Activated CD4-positive, CD25-positive, alpha-beta regulatory T cell treated with anti-CD3 and anti-CD28 coated beads, Interleukin-2, amount 50 U/mL, for 24 hours (primary cell): Measurements from ENCODE around the gene TLCD3B.

ENCODE experiments used
- ATAC-seq, 2 donors: fragments of 150-1000 bp; cut with Tn5 transposase; one replicate each; pipeline ENCODE4 v1.10.0; 2021; ENCODE audit warnings: mild to moderate bottlenecking in 1 of 2, moderate library complexity in 1 of 2

The TLCD3B gene

GRCh38 chr16:30004424-30004776, 26.7 kb downstream of the TLCD3B start:
- ATAC-seq = no peak

DNA sequence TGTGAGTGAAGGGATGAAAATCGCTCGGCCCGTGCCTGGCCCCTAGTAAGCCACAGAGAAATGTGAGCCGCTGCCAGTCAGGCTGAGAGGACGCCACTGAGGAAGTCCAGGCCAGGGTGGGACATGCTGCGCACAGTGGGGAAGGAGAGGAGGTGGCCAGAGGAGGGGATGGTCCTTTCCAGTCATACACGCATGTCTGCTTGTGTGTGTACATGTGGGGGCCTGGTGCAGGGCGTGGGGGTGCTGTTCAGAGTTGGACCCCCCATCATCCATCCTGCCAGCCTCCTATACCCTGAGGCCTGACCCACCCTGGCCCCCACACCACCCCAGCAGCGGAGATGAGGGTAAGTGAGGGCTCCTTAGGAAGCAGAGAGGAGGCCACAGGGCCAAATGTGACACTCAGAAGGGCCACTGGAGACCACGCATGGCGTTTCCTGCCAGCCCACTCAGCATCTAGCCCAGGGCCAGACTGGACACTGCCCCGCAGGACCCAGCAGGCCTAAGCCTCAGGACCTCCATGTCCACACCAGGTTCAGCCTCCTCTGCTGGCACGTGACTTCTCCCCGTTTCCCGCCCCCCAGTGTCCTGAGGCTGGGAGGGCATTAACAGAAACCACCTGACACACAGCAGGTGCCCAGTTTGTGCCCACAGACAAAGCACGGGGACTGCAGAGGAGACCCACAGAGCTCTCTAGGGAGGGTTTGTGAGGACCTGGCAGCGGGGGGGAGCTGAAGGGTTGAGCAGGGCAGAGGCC, 27.2 kb downstream of the TLCD3B start:
- no peak for ATAC-seq

DNA sequence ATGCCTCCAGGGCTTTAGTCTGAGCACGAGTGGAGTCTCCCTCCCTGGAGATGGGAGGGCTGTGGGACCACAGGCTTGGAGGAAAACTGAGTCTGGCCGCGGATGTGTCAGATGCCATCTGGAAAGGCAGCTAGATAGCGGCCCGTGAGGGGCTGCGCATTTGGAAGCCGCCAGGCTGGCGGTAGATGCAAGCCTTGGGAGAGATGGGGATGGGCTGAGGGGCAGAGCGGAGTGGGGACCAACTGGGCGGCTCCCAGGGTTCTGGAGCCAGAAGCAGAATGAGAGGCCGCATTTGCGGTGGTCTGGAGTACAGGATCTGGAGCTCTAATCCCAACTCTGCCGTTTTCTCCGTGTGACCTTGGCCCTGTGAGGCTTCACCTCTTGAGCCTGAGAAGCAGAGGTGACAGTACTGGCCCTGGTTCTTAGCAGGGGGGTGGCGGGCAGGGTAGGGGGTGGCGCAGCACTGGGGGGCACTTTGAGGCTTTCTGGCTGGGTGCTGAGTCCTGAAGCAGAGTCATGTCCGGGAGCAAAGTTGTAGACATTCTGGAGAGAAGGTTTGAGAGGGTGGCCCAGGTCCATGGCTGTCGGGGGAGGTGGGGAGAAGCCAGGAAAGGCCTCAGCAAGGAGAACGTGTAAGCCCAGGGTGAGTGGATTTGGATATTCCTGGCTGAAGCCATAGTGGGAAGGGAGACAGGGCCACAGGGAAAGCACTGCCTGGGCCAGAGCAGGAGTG, 28.3 kb downstream of the TLCD3B start:
- ATAC-seq = no peak

GRCh38 chr16:30000735-30001631, 30.1 kb downstream of the TLCD3B start:
- ATAC-seq = no peak

DNA sequence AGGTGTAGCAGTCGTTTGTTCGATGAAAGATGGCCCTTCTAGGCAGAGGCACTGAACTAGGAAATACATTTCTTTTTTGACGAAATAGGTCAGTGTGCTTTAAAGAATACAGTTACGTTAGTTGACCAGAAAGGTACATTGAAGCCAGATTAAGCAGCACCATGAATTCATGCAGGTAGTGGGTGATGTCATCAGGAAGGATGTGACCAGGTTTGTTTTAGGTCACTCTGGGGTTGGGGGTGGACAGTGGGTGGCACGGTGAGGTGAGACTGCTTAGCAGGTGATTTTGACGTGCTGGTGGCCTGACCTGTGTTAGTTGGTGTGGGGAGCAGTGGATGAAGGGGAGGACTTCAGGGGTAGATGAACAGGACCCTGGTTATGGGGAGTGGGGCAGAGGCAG, 31.5 kb downstream of the TLCD3B start:
- ATAC-seq = no peak

DNA sequence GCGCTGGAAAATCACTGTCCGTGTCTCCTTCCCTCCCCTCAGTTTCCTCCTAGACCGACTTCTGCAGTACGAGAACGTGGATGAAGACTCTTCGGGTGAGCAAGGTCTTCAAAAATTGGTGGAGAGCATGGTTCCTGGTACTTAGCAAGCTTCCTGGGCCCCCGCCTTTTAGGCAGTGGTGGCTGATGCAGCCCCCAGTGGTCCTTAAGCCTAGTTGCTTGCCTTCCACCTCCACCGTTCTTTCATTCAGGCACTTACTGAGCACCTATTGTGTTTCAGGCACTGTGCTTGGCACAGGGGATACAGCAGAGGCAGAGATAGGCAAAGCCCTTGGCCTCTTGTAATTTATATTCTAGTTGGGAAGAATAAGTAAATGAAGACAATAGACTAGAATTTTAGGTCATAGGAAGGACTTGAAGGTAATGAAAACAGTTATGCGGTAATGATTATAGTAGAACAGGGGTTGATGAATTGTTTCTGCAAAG, 34.3 kb downstream of the TLCD3B start:
- no peak for ATAC-seq

DNA sequence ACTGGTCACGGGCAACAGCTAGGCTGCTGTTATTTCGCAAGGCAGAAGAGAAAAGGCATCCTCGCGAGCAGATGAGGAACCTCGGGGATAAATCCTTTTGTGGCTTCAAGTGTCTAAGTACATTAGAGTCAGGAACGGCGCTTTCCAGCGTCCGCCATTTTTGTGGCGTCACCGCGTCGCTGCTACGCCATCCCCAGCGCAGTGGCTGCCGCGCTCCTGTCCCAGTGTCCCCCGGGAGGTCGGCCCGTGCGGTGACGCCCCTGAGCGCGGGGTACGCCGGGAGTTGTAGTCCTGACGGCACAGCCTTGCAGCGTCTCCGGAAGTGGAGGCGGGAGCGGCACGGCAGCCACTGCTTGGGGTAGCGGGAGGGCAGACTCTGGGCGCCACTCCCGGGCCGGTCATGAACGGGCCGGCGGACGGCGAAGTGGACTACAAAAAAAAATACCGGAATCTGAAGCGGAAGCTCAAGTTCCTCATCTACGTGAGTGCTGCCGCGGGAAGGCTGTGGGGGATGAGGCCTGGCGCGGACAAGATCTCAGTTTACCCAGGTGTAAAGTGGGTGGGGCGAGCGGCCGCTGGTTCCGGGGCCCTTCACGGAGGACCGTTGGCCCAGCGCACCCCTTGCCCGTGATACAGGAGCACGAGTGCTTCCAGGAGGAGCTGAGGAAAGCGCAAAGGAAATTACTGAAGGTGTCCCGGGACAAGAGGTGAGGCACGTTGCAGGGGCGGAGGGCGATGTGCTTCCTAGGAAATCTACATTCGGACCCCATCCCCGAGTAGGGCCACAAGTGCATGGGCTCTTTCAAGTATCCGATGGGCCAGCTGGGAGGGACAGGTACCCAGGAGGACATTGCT, 34.9 kb downstream of the TLCD3B start, which contains the start of gene INO80E:
Gene INO80E, plus strand, starts transcription at position 331 of the 855 bp plus-strand sequence. Its CDS starts 70 bp downstream, at position 401.
- peak; percentile 99 for ATAC-seq

DNA sequence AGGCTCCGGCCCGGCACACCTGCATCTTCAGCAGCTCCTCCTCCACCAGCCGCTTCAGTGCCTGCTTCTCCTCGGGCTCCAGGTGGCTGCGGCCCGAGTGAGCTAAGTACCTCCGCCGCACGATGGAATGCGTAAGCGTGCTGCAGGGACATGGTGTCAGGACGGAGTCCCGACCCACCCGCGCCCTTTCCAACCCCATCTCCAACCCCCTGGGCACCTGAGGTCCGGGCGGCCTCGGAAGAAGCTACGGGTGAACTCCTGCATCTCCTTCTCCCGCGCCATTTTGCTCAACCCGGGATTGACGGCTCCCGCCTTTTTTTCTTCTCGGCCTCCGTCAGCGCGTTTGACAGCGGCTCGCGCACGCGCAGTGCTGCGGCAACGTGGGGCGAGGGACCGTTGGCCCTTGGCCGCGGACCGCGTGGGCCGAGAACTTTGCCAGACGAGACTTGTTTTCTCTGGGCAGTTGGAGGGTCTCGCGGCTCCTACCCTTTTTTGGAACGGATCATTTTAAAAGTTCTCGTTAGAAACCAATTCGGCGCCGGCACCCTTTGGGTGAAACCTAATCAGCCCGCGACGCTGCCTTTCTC, 35.7 kb downstream of the TLCD3B start, which contains the start of gene HIRIP3:
Gene HIRIP3, minus strand, starts transcription at position 294 of the 587 bp plus-strand sequence. Its CDS starts 12 bp downstream, at position 282.
- ATAC-seq = peak; percentile 54 to 64

- peak in 1 of 2 donors; percentile 40 for ATAC-seq
These were observed 36.3 kb downstream of the TLCD3B start for GRCh38 chr16:29994600-29995323.

DNA sequence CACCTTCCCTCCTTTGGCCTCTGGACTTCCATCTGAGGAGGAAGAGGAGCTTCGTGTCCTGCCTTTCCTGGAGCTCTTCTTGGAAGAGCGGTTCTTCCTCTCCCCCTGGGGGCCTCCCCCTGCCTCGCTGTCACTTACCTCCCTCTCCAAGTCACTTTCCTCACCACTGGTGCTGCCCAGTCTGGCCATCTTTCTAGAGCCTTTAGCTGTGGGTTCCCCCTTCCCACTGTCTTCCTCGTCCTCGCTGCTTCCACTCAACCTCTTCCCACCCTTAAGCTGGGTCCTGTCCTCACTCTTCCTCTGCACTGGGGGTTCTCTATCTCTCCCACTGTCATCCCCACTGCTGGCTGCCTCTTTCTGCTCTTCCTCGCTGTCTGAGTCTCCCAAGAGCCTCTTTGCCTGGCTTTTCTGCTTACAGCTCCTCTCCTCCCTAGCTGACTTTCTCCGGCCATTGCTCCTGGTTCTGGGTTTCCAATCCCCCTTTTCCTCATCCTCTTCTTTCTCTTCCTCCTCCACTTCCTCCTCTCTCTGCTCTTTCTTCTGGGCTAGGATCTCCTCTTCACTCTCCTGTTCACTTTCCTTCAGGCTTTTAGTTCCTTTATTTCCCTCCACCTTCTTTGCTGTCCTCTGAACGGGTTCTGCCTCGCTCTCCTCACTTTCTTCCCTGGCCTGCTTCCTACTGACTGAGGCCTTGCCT, 37.0 kb downstream of the TLCD3B start:
- ATAC-seq = no peak

DNA sequence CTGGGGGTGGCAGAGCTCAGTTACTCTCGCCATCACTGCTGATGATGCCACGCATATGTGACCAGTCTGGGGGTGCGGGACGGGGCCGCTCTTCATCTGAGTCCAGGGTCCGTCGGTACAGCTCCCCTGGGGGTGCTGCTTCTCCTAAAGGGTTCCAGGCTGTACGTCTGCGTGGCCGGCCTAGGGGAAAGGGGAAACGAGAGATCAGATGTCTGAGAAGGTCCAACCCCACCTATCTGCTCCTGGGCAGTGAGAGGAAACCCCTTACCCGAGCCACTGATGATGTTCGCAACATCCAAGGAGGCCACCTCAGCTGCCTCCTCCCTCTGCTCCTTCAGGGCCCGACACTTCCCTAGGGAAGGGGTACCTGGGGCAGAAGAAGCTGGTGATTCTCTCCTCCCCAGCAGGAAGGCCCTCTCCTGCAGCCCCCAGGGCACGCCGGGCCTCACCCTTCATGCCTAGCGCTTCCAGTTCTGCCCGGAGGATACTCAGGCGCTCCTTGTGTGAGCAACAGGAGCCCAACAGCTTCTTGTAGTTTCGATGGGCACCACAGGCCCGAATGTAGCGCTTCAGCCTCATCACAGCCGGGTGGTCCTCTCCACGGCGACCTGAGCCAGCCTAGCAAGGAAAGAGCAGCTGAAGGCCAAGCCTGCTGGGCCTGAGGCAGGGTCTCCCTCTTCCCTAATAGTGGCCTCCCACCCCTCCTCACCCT, 37.7 kb downstream of the TLCD3B start:
- ATAC-seq = no peak

DNA sequence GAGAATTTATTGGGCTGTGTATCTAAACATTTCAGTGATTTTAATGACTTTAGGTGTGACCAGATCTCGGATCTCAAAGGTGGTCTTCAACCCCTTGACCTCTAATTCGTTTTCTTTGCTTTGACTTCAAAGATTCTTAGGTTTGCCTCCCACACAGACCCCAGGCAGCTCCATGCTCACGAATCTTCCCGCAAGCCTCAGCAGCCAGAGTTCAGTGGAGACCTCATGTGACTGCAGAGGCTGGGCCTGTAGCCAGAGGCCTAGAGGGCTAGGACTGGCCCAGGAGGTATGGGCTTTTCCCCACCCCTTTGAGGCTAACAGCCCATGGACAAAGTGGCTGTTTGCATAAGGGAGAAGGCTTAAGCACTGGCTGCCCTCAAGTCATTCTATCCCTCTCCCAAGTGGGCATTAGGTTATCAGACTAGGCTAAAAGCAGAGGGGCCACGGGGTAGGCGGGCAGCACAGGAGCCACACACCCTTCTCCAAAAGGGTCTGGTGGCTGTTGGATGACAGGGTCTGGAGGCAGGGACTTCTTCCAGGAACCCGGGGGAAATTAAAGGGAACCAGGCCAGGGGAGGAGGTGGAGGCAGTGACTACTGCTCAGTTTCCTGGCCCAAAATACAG, 38.6 kb downstream of the TLCD3B start:
- no peak for ATAC-seq

DNA sequence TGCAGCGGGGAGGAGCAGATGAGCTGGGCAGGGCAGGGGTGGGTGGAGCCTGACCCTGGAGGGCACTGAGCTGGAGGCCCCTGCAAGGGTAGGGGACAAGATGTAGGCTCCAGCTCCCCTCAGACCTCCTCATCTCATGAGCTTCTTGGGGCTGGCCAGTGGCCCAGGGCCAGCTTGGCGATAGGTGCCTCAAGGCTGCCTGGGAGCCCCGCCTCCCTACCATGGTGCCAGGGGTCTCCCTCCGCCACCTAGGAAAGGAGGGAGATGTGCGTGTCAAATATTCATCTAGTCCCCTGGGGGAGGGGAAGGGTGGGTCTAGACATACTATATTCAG, 39.5 kb downstream of the TLCD3B start:
- ATAC-seq = no peak

DNA sequence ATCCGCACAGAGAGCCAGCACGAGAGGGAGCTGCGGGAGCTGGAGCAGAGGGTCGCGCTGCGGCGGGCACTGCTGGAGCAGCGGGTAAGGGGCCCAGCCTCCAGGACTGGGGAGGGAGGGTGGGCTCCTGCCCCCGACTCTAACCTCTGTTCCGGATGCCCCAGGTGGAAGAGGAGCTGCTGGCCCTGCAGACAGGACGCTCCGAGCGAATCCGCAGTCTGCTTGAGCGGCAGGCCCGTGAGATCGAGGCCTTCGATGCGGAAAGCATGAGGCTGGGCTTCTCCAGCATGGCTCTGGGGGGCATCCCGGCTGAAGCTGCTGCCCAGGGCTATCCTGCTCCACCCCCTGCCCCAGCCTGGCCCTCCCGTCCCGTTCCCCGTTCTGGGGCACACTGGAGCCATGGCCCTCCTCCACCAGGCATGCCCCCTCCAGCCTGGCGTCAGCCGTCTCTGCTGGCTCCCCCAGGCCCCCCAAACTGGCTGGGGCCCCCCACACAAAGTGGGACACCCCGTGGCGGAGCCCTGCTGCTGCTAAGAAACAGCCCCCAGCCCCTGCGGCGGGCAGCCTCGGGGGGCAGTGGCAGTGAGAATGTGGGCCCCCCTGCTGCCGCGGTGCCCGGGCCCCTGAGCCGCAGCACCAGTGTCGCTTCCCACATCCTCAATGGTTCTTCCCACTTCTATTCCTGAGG, 40.0 kb downstream of the TLCD3B start:
- no peak for ATAC-seq

GRCh38 chr16:29990034-29990433, 41.0 kb downstream of the TLCD3B start:
- ATAC-seq = no peak

DNA sequence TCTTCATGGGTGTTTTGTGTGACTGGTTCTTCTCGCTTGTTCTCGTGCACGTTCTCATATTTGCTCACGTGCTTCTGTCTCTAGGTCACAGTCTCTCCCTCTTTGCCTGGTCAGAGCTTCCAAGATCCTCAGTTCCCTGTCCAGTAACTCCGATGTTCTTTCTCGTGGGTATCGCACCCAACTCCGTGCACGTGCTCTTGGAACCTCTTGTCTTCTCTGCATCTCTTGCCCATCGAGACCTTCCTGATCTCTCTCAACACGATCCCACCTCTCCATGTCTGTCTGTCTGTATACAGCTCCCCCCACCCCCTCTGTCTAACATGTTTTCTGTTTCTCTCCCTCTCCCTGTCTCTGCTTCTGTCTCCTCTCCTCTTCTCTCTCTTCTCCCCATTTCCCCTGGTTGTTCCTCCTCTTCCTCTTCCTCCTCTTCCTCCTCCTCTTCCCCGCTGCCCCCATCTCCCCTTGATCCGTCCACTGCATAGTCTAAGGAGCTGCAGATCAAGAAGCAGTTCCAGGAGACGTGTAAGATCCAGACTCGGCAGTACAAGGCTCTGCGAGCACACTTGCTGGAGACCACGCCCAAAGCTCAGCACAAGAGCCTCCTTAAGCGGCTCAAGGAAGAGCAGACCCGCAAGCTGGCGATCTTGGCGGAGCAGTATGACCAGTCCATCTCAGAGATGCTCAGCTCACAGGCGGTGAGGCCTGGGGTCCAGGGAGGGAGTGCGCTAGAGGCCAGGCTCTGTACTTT, 41.8 kb downstream of the TLCD3B start:
- no peak for ATAC-seq

GRCh38 chr16:29988346-29989075, 42.6 kb downstream of the TLCD3B start:
- ATAC-seq = no peak
